Measurements from ENCODE around the gene PIK3AP1.
A peak's percentile ranks its signal among the peaks of the same experiment; 100 is the strongest.

Gene PIK3AP1

GRCh38 chr10:96565774-96566173, 154.5 kb downstream of the PIK3AP1 start:
- DNase-seq (ENCODE audit: low read depth in 1 of 2, low spot score in 1 of 2): no peak
- H3K4me3 ChIP-seq (replicated peaks; ENCODE audit: insufficient read depth, low read length): no peak overlapping the region
- H3K27me3 ChIP-seq (ENCODE audit: insufficient read depth, poor library complexity, severe bottlenecking): no peaks in the 10 kb centered on the region
- H3K27ac ChIP-seq (replicated peaks): no peak overlapping the region
- no peak for TF ChIP-seq POLR2AphosphoS5 (IDR thresholded peaks at IDR 0.05; ENCODE audit: low read depth)

GRCh38 chr10:96560966-96561887, 159.1 kb downstream of the PIK3AP1 start:
- Histone ChIP-seq H3K4me3 (replicated peaks; ENCODE audit: insufficient read depth, low read length) (no peak overlapping the region), H3K27me3 (ENCODE audit: insufficient read depth, poor library complexity, severe bottlenecking) (no peaks in the 10 kb centered on the region), H3K27ac (replicated peaks) (no peak overlapping the region)
- DNase-seq (ENCODE audit: low read depth in 1 of 2, low spot score in 1 of 2): no peak
- TF ChIP-seq POLR2AphosphoS5 (IDR thresholded peaks at IDR 0.05; ENCODE audit: low read depth): no peak
- no peak for TF ChIP-seq SPI1 (IDR thresholded peaks at IDR 0.05; ENCODE audit: borderline replicate concordance, low read depth)
- TF ChIP-seq, protein P1, sequence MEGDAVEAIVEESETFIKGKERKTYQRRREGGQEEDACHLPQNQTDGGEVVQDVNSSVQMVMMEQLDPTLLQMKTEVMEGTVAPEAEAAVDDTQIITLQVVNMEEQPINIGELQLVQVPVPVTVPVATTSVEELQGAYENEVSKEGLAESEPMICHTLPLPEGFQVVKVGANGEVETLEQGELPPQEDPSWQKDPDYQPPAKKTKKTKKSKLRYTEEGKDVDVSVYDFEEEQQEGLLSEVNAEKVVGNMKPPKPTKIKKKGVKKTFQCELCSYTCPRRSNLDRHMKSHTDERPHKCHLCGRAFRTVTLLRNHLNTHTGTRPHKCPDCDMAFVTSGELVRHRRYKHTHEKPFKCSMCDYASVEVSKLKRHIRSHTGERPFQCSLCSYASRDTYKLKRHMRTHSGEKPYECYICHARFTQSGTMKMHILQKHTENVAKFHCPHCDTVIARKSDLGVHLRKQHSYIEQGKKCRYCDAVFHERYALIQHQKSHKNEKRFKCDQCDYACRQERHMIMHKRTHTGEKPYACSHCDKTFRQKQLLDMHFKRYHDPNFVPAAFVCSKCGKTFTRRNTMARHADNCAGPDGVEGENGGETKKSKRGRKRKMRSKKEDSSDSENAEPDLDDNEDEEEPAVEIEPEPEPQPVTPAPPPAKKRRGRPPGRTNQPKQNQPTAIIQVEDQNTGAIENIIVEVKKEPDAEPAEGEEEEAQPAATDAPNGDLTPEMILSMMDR (IDR thresholded peaks at IDR 0.05; ENCODE audit: insufficient read depth, low read length): no peak
- no peak for TF ChIP-seq REST (IDR thresholded peaks at IDR 0.05; ENCODE audit: insufficient replicate concordance, low read depth)
- TF ChIP-seq GABPA (IDR thresholded peaks at IDR 0.05; ENCODE audit: low read depth): no peak

DNA sequence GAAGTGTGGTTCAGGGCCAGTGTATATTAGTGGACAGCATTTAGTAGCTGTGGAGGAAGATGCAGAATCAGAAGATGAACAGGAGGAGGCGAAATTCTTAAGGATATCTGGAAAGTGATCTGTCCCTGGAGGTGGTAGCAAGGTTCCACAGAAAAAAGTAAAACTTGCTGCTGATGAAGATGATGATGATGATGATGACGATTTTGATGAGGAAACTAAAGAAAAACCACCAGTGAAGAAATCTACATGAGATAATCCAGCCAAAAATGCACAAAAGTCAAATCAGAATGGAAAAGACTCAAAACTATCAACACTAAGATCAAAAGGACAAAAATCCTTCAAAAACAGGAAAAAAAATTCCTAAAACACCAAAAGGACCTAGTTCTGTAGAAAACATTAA, 159.8 kb downstream of the PIK3AP1 start:
- no peak overlapping the region for H3K27ac ChIP-seq (replicated peaks)
- DNase-seq (ENCODE audit: low read depth in 1 of 2, low spot score in 1 of 2): no peak
- no peak for TF ChIP-seq GABPA (IDR thresholded peaks at IDR 0.05; ENCODE audit: low read depth)
- TF ChIP-seq REST (IDR thresholded peaks at IDR 0.05; ENCODE audit: insufficient replicate concordance, low read depth): no peak
- TF ChIP-seq, protein P1 (IDR thresholded peaks at IDR 0.05; ENCODE audit: insufficient read depth, low read length): no peak
- H3K27me3 ChIP-seq (ENCODE audit: insufficient read depth, poor library complexity, severe bottlenecking): no peaks in the 10 kb centered on the region
- no peak overlapping the region for H3K4me3 ChIP-seq (replicated peaks; ENCODE audit: insufficient read depth, low read length)

GRCh38 chr10:96556003-96556402, 164.3 kb downstream of the PIK3AP1 start:
- no peak for TF ChIP-seq POLR2AphosphoS5 (IDR thresholded peaks at IDR 0.05; ENCODE audit: low read depth)
- TF ChIP-seq, protein P1 (IDR thresholded peaks at IDR 0.05; ENCODE audit: insufficient read depth, low read length): peak; percentile 17
- Histone ChIP-seq H3K4me3 (replicated peaks; ENCODE audit: insufficient read depth, low read length) (no peak overlapping the region), H3K27ac (replicated peaks) (no peak overlapping the region), H3K27me3 (ENCODE audit: insufficient read depth, poor library complexity, severe bottlenecking) (no peaks in the 10 kb centered on the region)
- DNase-seq (ENCODE audit: low read depth in 1 of 2, low spot score in 1 of 2): no peak
